ENCODE measurements around the gene DISC1.

DNA sequence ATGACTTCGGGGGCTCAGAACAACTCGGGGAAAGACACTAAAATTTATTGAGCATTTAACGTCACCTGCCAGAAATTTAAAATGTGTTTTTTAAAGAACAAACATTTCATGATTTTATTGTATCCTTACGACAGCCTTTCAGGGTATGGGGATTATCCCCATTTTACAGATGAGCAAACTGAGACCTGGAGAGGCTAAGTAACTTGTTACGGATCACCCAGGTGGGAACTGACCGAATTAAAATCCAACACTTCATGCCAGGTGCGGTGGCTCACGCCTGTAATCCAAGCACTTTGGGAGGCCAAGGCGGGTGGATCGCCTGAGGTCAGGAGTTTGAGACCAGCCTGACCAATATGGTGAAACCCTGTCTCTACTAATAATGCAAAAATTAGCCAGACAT lies 50.9 kb downstream of the DISC1 start:
- TF ChIP-seq CTCF (IDR thresholded peaks at IDR 0.05) (no peak), POLR2A (IDR thresholded peaks at IDR 0.05) (no peak), POLR2AphosphoS5 (IDR thresholded peaks at IDR 0.05) (no peak)
